Activated CD4-positive, alpha-beta T cell treated with anti-CD3 and anti-CD28 coated beads, Interleukin-2, amount 50 U/mL, for 4 hours (primary cell): ENCODE results near the gene MINDY4B.
"Not testable (repeated sequence)": the region's sequence is repeated elsewhere in the genome, so short reads cannot be mapped to it uniquely, and the experiment has no call there.

Experiments
- DNase-seq, 2 experiments: peaks; one replicate each; pipeline ENCODE4 v3.0.0-alpha.2; 2020

The MINDY4B gene

GRCh38 chr3:150898046-150898754 lies 7.0 kb downstream of the MINDY4B start:
- no peak for DNase-seq

- no peak for DNase-seq
Measured at GRCh38 chr3:150897592-150897991, 7.6 kb downstream of the MINDY4B start.

- DNase-seq = no peak
Measured at GRCh38 chr3:150890831-150891230, 14.4 kb downstream of the MINDY4B start.

GRCh38 chr3:150890295-150890694 lies 14.9 kb downstream of the MINDY4B start:
- DNase-seq = no peak

GRCh38 chr3:150889106-150889505 lies 16.1 kb downstream of the MINDY4B start:
- no peak for DNase-seq

GRCh38 chr3:150887031-150887430 lies 18.2 kb downstream of the MINDY4B start:
- DNase-seq = no peak

GRCh38 chr3:150885535-150885934 lies 19.7 kb downstream of the MINDY4B start:
- DNase-seq = no peak

GRCh38 chr3:150878996-150879575 lies 26.2 kb downstream of the MINDY4B start:
- DNase-seq = no peak

- no peak for DNase-seq
Measured at GRCh38 chr3:150878290-150878689, 26.9 kb downstream of the MINDY4B start.

- DNase-seq = no peak
Measured at GRCh38 chr3:150877303-150877702, 27.9 kb downstream of the MINDY4B start.

- no peak for DNase-seq
Measured at GRCh38 chr3:150876611-150877265, 28.5 kb downstream of the MINDY4B start.

- no peak for DNase-seq
Measured at GRCh38 chr3:150875548-150875947, 29.7 kb downstream of the MINDY4B start.

GRCh38 chr3:150874666-150875219 lies 30.5 kb downstream of the MINDY4B start:
- no peak for DNase-seq

- no peak for DNase-seq
Measured at GRCh38 chr3:150871192-150871591, 34.0 kb downstream of the MINDY4B start.

- no peak for DNase-seq
Measured at GRCh38 chr3:150870406-150870805, 34.8 kb downstream of the MINDY4B start.

- DNase-seq = no peak
Measured at GRCh38 chr3:150868282-150868681, 37.0 kb downstream of the MINDY4B start.

- no peak for DNase-seq
Measured at GRCh38 chr3:150867434-150867833, 37.8 kb downstream of the MINDY4B start.

GRCh38 chr3:150863921-150864320 lies 41.3 kb downstream of the MINDY4B start:
- DNase-seq = not testable (repeated sequence)

GRCh38 chr3:150861851-150862250 lies 43.4 kb downstream of the MINDY4B start:
- no peak for DNase-seq

- DNase-seq = not testable (repeated sequence)
Measured at GRCh38 chr3:150857936-150858335, 47.3 kb downstream of the MINDY4B start.

GRCh38 chr3:150850191-150850590 lies 55.0 kb downstream of the MINDY4B start:
- DNase-seq = no peak

GRCh38 chr3:150848864-150849263 lies 56.4 kb downstream of the MINDY4B start:
- no peak for DNase-seq

GRCh38 chr3:150847433-150847832 lies 57.8 kb downstream of the MINDY4B start:
- DNase-seq = no peak

- DNase-seq = no peak
Measured at GRCh38 chr3:150844484-150844883, 60.8 kb downstream of the MINDY4B start.
